ENCODE results near the gene NSDHL.
"Not testable (repeated sequence)": the region's sequence is repeated elsewhere in the genome, so short reads cannot be mapped to it uniquely, and the experiment has no call there.

NSDHL gene

DNA sequence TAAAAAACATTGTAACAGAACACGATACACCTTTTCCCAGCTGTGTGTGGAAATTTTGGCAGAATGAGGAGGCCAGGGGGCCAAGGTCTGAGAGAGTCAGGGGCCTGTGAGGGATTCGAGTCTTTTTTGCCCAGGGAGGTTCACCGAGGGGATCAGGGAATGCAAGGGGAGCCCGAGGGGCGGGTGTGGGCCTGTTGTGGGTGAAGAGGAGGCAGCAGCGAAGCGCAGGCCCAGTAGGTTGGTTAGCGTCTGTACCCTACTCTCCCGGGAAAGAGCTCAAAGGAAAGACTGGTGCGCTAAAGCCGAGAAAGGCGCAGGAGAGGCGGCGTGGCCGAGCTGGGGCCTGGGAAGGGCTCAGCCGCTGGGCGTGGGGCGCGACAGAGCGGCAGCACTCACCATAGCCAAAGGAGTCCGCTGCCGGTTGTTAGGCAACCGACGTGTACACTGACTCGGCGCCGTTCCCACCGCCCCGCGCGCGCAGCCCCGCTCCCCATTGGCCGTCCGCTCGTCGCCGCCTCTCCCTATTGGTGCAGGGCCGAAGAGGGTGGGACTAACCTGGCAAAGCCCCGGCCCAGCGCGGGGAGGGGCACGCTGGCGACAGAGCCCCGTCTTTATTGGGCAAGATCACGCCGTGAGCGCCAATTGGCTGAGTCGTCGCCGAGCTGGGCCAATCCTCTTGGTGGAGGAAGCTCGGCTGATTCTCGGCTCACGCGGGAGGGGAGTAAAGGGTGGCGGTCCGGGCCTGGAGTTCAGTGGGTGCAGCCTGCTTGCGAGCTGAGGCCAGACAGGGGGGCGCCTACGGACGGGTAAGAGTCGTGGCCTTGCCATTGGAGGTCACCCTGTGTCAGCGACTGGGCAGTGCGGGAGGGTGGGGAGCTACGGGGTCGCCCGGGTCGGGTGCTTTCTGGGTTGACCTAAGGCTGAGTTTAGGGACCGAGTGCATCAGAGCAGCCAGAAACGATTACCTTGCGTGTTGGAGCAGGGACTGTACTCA is at the start of gene NSDHL, which contains the start of gene CETN2:
Gene NSDHL, plus strand, starts transcription at position 752 of the 994 bp plus-strand sequence. CDS start 15,262 bp downstream, outside the sequence.
Gene CETN2, minus strand, starts transcription at position 446 of the 994 bp plus-strand sequence. Its CDS starts 47 bp downstream, at position 399.
- FAIRE-seq, result peak; percentile 21

DNA sequence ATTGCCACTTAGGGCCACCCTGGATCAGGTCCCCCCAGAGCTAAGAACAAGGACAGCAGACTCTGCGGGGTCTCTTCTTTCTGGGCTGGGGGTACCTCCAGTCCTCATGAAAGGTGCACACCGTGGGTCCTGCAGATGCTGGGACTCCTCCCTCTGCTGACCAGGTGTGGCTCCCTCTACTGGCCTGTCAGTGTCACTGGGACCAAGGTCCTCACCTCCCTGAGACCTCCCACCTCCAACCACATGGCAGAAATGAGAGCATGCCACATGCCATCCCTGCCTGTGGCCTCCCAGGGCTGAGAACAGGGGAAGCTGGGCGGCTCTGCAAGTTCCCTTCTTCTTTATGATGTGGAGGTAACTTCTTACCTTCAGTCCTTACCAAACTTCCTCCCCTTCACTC is 43.8 kb upstream of the NSDHL start:
- FAIRE-seq, result not testable (repeated sequence)

DNA sequence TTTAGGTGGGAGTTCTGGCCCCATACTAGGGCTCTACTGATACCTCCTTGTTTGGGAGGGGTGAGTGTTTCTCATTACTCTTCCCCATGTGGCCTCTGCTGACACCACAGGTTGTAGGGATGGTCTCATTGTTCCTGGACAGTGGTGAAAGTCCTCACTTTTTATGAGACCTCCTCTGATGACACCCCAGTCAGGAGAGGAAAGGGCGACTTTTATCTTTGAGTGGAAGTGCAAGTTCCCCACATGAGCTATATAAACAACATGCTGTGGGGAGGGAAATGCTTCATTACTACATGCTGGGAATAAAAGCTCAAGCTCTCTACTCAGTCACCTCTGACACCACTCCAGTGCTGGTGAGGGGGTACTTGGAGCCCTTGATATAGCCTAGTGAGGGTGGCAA is 31.9 kb upstream of the NSDHL start:
- FAIRE-seq, result no peak

DNA sequence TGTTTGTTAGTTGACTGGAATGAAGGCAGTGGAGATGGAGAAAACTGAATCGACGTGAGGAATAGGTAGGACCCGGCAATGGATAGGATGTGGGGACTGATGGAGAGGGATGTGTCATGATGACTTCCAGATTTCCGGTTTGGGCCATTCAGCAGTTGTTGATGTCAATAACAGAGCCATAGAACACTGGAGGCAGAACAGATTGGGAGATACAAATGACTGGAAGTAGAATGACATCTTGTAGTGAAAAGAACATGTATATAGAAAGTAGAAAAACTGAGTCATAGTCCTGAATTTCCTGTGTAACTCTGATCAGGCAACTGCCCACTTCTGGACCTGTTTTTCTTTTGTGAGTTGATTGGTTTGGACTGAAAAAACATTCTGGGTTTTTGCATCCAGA is 24.8 kb upstream of the NSDHL start:
- FAIRE-seq, result no peak

DNA sequence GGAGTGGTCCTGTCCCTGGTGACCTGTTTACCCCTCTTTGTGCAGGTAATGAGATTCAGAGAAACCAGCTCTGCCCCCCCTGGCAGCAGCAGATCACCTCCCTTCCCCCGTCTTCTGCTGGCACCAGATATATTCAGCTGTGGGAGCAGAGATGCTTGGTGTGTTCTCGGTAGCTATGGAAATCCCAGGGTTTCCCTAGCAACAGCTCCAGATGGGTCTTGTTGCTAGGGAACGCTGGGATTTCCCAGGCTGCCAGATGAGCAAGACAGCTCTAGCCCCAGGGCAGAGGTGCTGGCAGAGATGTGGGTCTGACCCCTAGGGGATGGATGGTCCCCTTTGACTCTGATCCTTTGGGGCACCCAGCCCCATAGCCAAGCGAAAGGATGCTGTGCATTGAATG is 20.5 kb upstream of the NSDHL start:
- no peak for FAIRE-seq

DNA sequence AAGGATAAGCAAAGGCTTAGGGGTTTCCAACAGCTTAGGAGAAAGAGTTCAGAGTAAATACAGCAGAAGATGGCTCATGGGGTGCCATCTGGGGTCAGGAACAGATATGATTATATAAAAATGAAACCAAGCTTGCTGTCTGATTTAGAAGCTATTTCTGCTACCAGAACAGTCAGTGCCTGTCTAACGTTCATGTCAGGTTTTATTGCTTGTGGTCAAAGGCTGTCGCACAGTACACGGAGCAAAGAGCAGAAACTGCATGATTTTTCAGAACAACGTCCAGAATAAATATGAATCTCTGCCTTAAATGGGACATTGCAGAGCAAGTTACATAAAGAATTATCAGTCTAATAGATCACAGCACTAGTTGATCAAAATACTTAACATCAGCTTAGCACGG is 17.7 kb upstream of the NSDHL start:
- no peak for FAIRE-seq

DNA sequence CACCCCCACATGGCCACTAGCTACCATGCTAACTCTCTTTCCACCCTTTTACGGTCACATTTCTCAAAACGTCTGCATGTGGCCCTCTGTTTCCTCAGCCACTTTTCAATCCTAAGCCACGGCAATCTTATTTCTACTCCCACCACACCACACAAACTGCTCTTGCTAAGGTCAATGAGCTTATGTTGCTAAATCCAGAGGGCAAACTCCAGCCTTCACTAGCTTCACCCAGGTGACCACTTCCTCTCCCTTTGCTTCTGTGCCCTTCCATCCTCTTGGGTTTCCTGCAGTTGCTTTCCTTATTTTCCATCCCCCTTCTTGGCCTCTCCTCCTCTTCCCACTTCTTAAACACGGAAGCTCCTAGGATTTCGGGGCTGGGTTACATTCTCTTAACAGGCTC is 16.8 kb upstream of the NSDHL start:
- FAIRE-seq, result no peak

DNA sequence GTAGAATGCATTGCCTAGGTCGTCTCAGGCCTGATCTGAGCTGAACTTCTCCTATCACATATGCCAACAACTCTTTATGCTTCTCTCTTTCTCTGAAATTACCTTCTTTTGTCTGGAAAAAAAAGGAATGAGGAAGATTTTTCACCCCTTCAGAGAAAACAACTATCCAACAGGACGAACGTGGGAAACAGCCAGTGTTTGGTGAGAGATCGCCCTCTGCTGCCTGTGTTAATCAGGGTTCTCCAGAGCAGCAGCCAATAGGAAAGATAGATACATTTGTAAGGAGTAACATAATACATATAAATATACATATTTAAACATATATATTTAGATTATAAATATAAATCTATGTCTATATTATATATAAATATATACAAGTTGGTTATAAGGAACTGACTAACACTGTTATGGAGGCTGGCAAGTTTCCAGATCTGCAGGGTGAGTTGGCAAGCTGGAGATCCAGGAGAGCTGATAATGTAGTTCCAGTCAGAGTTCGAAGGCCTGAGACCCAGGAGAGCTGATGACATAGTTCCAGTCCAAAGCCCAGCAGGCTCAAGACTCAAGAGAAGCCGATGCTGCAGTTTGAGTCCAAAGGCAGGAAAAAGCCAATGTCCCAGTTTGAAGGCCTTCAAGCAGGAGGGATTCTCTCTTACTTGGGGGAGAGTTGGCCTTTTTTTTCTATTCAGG is 13.6 kb upstream of the NSDHL start:
- peak; percentile 36 for FAIRE-seq

DNA sequence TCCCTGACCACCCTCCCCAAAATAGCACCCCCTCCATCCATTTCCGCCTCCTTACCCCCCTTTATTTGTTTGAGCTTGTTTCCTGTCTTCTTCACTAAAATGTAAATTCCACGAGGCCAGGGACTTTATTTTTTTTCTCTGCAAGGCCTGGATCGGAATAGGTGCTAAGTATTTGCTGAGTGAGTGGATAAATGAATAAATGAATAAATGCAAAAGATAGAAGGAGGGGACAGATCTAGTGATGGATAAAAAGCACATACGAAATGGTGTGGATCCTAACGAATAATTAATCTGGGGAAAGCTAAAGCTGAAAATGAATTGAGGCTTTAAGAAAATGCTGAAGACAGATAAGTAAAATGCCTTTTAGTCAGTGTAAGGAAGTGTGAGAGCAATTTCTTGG is 12.5 kb upstream of the NSDHL start:
- no peak for FAIRE-seq

DNA sequence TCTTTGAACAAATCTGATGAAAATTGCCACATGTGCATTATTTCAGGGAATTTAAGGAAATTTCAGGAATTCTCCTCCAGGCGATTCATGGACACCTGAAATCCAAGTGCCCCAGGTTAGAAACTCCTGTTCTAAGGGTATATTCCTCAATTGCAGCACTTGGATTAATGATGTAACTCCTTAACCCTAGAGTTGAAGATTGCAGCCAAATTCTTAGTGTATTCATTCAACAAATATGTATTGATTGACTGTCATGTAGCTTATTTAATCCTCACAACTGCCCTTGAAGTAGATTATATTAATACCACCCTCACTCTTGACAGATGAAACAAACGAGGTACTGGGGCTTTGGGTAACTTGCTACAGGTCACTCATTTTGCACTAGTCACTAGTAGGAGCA is 11.6 kb upstream of the NSDHL start:
- no peak for FAIRE-seq

DNA sequence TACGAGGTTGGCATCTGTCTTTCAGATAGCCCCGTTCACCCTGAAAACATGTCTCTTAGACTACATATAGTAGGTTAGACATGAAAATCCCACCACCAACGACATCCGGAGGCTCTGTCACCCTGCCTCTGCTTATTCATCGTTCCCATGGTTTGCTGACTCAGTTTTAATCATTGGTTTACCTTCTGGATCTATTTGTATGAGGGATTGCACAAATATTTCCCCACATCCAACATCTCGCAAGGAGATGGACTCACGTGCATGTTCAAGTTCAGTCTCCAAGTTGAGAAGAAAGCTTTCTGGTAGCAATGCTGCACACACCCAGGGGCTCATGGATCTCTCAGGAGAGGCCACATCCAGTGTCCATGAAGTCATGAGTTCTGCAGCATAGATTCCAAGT is 11.1 kb upstream of the NSDHL start:
- FAIRE-seq, result no peak

DNA sequence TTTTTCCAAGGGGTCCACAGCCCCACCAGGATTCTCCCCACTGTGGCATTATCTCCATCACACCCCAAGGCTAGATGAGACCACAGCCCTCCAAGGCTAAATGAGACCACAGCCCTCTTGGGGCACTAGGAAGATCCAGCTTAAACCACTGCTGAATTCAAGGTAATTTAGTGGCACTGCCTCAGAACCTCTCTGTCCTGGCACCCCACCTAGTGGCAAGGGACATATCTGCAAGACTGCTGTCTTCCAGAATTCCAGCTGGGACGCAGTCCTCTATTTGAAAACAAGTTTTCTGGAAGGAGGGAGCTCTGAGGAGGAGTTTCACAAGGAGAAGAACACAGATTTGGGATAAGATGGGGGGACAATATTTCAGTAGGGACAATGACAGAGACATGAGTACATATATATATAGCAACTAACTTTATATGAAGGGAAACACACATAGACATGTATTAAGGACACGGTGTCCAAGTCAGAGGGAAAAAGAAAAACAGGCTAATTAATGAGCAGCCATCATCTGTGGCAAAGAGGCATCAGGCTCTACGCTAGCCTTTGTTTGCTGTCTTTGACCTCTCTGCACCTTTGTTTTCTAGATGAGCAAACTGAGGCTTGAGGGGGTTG is 9.6 kb upstream of the NSDHL start:
- FAIRE-seq, result no peak

DNA sequence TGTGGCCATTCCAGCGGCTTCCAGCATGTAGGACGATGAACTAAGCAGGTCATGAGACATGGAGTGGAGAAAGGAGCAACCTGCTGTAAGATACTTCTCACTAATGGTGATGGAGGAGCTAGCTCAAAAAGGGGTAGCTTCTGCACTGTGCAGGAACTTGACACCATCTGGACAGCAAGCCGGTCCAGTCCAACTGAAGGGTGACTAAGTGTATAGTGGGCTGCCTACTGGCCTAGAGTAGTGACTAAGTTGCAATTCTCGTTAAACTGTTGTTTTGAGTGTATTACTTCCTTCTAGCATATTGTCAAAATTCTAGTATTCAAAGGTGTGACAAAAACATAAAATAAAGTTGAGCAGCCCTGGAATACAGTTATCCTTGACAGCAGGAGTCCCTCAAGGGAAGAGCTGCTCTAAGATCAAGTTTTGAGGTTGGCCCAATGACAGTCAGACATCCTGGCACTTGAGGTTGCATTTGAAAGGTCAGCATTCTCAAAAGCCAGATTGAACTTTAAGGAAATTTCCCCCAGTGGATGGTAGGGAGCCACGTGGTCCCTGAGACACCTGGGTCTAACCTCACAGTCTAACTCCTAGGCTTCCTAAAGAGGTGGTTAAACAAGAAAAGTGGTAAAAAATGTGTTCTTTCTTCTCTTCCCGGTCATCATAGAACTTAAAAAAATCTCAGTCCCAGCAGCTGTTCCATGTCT is 8.3 kb upstream of the NSDHL start:
- FAIRE-seq, result no peak

DNA sequence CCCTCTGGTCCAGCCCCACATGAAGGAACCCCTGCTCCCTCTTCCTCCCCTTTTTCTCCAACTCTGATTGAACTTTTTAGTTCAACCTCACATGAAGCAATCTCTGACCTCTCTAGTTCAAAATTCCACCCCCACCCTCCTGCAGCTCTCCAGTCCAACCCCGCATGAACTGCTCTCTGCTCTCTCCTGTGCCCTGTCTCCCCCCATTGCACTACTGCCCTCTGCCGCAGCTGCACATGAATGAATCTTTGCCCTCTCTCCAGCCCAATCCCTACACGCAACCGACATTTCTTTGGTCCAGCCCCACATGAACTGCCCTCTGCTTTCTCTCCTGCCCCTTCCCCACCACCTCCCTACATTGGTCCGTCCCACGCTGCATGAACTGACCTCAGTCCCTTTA is 7.2 kb upstream of the NSDHL start:
- no peak for FAIRE-seq

DNA sequence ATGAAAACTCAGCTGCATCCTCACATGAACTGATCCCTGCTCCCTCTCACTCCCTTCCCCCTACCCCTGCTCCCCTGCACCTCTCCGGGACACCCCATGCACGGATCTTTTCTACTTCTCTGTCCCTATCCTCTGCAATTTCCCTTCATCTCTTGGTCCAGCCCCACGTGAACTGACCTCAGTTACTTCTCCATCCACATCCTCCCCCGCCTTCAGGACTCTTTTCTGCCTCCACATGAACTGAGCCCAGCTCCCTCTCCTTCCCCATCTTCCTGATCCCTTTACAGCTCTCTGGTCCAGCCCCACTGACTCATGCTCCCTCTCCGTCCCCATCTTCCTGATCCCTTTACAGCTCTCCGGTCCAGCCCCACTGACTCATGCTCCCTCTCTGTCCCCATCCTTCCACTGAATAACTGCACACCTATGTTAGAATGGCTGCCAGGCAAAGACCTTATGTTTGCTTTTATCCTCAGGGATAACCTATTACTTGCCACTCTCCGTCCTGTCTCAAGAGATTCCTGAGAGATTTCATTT is 6.0 kb upstream of the NSDHL start:
- FAIRE-seq, result no peak

DNA sequence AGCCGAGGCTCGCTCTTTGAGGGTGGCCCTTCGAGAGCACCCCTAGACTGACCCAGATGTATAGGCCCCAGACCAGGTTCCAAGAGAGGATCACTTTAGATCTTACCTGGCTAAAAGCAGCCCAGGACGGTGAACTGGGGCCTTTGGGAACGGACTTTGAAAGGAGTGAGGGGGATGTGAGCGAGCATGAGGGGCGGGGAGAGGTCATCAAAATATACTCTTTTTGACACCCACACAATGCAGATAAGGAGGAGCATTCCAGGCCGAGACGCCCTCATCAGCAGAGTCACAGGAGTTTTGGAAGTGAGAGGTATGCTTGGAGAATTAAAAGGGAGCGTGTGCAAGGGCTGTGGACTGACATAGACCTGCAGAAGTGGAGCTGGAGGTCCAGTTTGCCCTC is 528 bp downstream of the NSDHL start:
- FAIRE-seq, result no peak

DNA sequence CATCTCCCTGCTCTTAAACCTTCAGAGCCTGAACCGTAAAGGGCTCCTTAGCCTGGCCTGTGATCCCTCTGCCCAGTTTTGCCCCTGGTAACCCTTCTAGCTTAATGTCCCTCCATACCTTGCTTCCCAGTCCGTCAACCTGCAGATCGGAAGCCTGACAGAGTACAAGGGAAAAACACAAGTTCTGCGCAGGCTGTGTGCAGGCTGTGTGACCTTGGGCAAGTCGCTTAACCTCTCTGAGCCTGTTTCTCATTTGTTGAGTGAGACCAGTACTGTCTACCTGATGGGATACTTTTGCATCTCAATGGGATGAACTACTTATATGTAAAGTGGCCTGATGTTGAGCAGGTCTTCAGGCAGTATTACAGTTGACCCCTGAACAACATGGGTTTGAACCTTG is 1.7 kb downstream of the NSDHL start:
- FAIRE-seq, result no peak

DNA sequence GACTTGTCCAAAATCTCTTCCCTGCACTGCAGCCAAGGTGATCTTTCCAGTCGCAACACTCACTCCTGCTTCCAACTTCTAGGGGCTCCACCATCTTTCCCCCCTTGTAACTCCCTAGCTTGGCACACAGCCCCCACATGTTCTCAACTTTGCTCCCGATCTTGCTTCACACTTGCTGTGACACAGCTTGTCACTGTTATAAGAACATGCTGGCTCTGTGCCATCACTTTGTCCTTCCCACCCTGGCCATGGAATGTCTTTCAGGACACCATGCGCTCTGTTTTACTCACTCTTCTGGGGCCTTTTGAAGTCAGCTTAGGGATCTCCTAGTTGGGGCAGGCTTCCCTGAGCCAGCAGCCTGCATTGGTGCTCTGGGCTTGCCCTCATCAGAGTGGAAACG is 2.5 kb downstream of the NSDHL start:
- FAIRE-seq, result no peak

DNA sequence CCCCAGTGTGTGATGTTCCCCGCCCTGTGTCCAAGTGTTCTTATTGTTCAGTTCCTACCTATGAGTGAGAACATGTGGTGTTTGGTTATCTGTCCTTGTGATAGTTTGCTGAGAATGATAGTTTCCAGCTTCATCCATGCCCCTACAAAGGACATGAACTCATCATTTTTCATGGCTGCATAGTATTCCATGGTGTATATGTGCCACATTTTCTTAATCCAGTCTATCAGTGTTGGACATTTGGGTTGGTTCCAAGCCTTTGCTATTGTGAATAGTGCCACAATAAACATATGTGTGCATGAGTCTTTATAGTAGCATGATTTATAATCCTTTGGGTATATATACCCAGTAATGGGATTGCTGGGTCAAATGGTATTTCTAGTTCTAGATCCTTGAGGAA is 4.6 kb downstream of the NSDHL start:
- FAIRE-seq, result not testable (repeated sequence)

DNA sequence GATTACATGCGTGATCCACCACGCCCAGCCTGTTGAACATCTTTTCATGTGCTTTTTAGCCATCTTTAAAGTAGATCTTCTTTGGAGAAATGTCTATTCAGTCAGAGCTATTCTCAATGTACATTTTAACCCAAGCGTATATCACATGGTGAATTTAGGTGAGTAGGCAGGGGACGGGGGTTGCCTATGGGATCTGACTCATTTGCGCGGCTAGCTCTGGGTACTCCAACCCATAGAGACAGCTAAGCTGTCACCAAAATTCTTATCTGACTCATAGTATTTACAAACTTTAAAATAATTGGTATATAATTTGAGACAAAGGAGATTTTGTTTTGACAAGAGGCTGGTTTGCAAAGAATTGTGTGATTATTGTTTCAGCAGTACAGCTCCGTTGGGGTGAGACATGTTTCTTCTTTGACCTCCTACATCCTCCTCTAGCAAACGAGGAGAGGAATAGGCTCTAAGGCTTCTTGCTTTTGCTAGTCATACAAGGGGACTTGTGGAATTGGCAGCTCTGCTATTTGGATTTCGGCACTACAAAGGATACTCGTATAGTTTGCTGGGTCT is 12.0 kb downstream of the NSDHL start:
- FAIRE-seq, result no peak

DNA sequence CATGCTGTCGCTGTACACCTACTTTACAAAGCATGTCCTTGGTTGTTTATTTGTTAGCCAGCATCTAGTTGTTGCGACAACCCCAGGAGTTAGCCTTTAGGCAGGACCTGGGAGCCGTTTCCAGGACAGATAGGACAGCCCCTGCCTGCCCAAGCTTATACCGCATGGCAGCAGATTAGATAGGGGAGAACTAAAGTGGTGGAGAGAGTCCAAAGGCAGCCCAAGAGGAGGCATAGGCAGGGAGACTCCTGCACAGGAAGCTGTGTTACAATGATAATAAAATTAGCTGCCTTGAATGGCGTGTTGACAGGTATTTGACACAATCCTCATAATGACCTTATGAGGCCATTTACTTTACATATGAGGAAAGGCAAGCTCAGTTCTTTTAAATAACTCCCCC is 13.0 kb downstream of the NSDHL start:
- no peak for FAIRE-seq

DNA sequence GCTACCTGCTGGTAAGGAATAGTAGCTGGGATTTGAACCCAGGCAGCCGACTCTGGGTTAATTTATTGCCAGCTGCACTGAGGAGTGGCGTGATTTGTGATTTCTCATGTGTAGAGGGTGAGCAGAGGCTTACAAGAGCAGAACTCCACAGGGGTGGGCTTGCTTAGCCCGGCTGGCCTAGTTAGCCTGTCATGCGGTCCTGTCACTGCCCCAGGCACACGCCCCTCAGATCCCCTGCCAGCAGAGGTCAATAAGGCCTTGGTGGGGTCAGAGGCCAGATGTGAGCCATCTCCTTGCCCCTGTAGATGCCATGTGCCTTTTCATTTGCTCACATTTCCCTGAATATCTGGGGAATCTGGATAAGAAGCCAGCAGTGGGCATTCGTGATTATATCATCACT is 13.4 kb downstream of the NSDHL start:
- FAIRE-seq, result no peak
